ENCODE results near the gene NBAS.
A peak's percentile ranks its signal among the peaks of the same experiment; 100 is the strongest.

The NBAS gene

DNA sequence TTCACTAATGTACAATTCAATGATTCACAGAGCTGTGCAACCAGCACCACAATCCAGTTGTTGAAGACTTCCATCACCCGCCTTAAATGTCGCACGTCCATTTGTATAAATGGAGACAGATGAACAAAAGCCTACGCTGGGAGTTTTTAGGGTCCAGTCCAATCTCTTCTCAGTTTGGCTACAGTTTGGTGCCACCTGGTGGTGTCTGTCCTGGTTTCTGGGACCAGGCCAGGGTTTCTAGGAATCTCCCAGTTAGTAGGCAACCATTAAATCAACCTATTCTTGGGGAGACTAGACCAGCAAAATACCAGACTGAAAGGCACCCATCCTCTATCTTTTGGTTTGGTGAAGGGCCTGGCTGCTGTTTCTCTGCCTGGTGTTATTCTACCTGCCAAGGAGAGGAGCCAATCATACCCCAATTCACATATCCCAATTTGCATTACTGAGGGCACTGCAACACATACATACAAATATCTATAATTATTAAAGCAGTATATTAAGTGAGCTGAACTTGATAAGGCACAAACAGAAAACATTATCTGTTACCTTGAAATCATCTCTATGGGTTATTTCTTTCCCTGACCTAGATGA lies 27.3 kb upstream of the NBAS start:
- DNase-seq: peak; percentile 59

DNA sequence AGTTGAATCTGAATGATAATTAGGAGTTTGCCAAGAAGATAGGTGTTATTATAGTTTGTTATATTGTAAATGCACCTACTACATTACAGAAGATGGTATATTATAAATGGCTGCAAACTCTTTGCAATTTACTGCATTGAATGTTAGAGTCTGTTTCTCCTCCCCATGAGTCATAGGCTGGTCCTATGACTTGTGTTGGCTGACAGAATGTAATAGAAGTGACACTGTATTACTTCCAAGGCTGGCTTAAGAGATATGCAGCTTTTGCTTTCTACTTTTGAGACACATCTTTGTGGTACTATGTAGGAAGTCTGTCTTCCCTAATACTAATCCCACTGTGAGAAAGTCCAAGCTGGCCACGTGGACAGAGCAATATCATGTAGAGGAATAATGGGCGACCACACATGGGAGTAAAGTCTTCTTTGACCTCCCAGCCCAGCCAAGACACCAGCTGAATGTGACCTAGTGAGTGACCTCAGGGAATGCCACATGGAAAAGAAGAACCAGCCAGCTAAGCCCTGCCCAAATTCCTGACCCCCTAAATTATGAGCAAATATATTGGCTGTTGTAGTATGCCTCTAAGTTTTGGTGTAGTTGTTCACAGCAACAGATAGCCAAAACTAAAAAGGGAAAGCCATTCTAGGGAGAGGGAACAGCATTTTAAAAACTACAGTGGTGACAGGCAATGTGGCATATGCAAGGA lies 23.8 kb upstream of the NBAS start:
- no peak for DNase-seq

DNA sequence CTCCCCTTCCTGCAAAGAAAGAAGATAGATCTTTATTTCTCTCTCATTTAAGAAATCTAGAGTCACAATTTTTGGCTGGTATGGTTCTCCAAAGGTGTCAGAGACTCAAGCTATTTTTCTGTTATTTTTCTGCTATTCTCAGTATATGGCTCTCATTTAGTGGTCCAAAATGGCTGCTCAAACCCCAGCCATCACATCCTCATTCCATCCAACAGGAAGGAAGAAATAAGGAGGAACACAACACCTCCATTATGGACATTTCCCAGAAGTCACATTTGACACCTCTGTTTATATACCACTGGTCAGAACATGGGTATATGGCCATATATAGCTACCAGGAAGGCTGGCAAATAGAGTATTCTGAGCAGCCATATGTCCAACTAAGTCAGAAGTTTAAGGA lies 23.2 kb upstream of the NBAS start:
- DNase-seq: no peak

DNA sequence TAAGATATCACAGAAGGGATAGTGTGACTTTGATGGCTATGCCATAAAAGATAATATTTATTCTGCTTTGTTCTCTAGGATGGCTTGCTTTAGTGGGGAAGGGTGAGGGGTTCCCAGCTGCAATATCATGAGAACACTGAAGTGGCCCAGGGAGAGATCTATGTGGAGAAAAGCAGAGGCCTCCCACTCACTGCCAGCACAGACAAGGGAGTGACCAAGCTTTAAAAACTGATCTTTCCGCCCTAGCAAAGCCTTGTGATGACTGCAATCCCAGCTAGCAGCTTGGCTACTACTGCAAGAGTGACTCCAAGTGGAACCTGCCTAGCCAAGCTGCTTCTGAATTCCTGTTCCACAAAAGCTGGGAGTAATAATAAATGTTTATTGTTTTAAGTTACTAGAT lies 22.7 kb upstream of the NBAS start:
- DNase-seq: no peak

DNA sequence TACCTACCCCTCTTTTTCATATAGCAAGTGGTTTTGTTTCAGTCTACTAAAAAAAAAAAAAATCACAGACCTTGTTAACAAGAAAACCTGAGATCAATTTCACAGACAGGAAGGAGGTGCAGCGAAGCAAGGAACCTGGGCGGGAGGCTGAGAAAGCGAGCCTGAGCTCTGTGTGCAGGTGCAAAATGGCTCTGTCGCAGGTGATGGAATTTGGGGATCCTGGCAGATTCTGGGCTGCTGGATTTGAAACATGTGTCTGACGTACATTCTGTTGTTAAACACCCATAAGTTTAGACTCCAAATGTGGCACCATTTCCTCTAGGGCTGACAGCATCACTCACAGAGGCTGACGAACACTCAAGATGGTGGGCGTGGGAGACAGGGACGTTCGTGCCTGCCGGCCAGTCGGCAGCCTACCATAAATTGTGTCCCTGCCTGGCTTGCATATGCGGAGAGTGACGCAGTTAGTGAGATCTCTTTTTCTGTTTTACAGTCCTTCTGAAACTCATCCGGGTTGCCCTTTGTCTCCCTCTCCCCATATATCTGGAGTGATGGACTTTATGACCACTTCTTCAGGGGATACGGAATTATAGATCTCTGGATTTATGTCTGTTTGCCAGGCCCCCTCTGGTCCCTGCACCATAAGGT lies 21.7 kb upstream of the NBAS start:
- DNase-seq: no peak

DNA sequence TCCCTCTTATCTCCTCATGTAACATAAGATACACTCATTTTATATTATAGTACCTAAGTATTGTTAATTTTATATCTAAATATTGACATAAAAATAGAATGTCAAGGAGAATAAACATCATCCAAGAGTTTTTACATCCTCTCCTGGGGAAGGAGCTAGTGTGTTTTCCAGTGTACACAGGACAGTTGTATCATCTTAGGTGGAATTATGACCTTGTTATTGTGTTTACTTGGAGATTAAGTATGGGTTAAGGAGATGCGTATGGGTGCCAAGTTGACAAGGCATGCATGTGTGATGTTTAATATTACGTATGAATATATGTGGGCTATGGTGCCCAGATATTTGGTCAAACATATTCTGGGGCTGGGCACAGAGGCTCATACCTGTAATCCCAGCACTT lies 19.3 kb upstream of the NBAS start:
- no peak for DNase-seq

DNA sequence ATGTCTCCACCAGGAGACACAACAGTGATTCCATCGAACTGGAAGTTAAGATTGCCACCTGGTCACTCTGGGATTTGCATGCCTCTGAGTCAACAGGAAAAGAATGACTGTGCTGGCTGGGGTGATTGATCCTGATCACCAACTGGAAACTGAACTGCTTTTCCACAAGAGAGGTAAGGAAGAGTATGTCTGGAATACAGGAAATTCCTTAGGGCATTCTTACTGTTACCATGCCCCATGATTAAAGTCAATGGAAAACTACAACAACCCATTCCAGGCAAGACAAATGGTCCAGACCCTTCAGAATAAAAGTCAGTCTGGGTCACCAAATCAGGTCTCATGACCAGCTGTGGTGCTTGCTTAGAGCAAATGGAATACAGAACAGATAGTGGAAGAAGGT lies 18.5 kb upstream of the NBAS start:
- DNase-seq: no peak

DNA sequence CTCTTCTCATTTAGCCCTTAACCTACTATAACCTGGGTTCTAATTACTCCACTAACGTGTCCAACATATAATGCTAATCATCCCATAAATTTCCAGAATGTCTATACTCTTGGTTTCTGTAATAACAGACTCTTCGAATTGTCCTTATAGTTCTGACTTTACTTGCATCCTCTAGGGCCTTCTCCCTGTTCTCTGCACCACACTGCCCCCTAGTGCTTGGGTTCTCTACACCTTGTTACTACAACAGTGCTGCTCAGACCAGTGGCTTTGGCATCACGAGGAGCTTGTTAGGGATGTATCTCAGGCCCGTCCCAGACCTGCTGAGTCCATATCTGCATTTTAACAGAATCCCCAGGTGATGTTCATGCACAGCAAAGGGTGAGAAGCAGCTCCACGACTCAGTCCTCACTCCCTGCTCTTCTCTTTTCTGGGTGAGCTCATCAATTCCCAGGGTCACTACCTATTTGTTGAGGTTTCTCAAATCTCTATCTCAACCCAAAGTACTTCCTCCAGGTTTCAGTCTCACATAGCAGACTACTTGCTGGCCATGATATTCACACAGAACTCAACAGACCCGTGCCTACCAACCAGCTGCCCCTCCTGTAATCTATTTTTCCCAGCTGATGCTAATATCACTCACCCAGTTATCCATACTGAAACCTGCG lies 16.1 kb upstream of the NBAS start:
- peak; percentile 94 for DNase-seq

DNA sequence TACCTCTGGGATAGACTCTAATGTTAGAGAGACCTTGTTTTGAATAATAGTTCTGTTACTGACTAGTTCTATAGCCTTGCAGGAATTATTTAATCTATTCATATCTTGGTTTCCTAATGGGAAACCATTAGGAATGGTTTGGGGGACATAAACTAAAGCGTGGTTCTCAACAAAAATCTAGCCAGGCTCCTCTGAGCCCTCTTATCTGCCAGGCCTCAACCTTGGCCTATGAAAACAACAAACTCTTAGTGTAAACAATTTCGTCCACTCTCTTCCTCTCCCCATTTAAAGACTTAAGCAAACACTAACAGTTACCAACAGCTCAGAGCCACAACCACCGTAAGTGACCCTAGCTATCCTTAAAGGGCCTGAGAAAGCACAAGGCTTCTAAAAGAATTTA lies 10.6 kb upstream of the NBAS start:
- no peak for DNase-seq

DNA sequence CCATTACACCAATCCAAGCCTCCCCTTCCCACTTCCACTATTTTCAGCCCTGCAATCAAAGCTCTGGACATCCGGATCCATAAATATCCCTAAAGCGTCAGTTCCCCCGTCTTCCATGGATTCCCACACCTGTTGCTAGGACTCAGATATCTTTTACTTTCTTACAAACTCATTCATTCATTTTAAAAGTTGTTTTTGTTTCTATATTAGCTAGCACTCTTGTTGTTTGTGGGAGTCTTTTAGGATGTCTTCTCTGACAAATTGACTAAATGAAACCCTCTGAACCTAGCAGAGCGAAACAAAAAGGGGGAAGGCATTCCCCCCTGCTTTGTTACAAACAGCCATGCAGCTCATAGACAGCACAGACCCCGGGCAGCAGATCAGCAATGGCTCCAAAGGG lies 9.0 kb upstream of the NBAS start:
- no peak for DNase-seq

DNA sequence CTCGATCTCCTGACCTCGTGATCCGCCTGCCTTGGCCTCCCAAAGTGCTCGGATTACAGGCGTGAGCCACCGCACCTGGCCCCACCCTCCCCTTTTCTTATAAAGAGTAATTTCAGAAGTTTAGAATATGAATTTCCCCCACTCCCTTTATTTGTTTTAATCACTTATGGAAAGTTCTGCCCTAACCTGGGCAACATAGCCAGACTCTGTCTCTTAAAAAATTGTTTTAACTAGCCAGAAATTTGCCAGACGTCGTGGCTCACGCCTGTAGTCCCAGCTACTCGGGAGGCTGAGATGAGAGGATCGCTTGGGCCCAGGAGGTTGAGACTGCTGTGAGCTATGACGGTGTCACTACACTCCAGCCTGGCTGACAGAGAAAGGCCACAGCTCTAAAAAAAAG lies 7.7 kb upstream of the NBAS start:
- no peak for DNase-seq

DNA sequence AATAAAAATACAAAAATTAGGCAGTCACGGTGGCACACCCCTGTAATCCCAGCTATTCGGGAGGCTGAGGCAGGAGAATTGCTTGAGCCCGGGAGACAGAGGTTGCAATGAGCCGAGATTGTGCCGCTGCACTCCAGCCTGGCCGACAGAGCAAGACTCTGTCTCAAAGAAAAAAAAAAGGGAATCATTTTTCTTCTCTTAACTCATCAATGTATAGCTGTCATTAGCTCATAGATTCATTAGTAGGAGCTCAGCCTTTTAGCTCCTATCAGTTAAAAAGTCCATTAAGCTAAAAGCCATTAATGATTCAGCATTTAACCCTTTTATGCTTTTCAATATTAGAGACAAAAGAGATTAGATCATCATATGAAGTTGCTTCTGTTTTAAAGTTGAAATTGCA lies 5.8 kb upstream of the NBAS start:
- DNase-seq: no peak

DNA sequence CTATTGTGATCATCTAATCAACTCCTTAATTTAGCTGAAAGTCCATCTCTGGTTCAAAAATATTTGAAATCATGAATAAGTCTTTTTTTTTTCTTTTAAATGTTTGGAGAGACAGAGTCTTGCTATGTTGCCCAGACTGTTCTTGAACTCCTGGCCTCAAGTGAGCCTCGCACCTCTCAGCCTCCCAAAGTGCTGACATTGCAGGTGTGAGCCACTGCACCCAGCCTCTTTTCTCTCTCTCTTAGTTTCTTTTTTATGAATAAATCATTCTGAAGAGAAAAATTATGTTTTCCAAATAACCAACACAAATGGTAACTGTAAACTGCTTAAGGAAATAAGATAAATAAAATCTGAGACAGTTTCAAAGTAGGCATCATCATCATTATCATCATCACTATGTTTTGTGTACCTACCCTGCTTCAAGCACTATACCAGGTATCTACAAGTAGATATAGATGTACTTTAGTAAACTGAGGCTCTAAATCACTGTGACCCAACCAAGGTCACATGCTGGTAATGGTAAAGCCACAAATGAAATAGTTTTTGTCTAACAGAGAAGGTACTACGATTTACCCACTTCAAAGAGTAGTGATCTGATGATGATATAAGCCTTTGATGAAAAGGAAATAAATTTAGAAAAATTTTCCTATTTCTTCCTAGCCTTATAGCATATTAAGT lies 5.0 kb upstream of the NBAS start:
- DNase-seq: no peak

DNA sequence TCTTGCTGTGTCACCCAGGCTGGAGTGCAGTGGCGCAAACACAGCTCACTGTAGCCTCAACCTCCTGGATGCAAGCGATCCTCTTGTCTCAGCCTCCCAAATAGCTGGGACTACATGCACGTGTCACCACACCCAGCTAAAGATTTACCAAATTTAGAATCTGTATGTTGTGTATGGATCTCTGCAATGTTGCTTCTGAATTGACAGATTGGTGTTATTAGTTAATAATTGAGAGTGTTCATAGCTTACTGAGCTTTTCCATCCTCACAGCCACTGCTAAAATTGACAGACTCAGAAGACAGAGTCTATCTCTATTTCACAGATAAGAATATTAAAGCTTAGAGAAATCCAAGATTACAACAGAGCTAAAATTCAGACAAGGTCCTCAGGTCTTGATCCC lies 4.3 kb upstream of the NBAS start:
- DNase-seq: no peak

DNA sequence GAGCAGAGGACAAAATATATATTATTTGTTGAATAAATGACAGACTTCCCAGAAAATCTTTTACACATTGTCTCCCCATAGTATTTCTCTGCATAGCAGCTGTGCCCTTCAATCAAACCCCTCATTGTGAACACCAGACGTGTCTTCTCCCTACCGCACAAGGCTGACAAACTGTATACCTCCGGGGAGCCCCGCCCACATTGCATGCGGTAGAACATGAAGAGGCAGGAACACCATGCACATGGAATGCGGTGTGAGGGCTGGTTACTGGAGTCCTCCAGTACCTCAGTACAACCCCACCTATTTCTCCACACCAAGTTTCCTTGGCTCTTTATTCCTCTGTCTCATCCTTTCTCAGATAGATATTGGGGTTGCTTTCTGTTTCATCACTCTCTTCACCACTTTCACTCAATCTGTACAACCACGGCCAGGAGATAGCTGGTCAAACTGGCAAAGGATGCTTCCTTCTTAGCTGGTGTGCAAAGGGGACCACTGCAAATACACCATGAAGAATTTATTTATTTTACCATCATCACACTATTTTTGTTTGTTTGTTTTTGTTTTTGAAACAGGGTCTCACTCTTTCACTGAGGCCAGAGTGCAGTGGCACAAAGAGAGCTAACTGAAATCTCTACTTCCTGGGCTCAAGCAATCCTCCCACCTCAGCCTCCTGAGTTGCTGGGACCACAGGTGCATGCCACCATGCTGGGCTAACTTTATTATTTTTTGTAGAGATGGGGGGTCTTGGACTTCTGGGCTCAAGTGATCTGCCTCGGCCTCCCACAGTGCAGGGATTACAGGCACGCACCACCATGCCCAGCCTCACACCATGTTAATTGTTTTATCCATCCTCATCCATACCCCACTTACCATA lies 2.3 kb upstream of the NBAS start:
- no peak for DNase-seq

DNA sequence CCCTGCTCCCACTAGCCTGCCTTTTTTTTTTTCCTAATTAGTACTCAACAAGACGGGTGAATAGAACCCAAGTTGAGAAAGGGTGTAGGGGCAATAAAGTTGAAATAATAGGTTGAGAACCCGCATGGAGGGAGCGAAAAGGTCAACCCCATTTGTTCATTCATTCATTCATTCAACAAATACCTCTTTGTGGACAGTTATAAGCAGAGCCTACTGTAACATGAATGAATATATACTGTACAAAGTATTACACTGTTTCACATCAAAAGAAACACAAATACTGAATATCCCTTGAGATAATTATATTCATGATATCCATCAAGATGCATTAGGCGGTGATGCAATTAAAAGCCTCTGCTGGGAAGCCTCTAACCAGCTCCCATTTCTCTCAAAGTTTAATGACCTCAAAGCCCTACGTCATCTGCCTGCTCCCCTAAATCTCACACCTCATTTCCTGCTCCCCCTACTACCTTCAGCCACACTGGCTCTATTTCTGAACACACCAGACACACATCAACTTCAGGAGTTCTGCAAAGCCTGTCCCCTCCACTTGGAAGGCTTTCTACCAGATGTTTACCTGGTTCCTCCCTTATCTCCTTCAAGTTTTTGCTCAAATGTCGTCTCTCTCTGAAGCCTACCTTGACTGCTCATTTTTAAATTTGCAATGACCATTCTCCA lies 1.4 kb upstream of the NBAS start:
- DNase-seq: no peak

DNA sequence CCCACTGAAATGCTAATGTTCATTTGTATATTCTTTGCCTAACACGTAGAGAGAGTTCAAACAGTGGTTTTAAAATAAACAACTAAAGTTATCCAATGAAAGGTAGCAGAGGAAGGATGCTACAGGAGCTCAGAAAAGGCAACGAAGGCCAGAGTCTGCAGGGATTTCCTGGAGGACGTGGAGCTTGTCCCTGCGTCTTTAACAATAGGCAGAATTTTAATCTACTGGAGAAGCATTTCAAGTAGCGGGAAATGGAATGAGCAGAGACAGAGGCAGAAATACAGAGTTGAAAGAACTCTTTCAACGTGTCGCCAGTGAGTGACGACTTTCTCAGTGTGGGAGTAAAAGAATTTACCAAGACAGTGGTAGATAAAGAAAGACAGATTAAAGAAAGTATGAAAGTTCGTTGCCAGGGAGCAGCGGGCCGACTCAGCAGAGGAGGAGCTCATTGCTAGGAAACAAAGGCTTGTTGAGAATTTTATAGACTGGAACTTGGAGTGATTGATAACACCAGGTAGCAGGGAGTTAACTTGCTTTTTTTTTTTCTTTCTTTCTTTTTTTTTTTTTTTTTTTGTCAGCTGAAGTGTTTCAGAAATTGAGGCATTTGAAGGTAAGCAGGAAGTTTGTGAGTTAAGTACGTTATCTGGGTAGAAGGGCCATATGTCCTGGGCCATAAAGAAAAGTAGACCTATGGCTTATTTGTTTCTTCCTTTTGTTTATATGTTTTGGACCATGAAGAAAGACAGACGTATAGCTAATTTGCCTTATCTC lies 625 bp upstream of the NBAS start:
- DNase-seq: peak; percentile 63

DNA sequence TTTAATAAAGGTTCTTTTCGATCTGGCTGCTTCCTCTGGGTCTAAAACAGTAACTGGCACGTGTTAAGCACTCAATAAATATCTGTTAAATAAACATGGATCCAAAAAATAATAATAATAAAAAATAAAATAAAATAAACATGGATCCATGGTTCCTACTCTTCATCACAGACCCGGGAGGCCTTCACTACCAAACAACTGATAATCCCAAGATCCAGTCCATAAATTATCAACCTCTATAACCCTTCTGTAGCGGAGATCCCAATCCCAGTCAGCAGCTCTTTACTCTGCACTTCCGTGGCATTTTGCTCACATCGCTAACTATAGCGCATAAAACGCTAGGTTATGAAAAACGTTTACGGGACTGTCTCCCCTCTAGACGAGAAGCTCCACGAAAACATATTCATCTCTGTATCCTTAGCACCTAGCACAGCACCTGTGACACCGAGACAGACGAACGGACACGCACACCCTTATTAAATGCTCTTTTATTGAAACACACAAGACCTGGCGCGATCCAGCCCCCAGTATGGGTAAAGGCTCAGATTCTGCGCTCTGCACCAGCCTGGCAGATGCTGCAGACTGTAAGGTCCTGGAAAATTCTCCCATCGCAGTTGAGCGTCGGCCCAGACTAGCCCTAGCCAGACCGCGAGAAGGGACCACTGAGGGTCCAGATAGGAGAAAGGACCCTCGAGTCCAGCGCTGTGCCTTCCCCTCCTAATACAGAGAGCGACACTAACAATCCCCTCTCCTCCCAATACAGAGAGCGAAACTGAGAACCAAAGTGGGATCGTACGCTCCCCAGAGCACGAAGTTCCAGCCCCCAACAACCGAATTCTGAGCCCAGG lies 770 bp downstream of the NBAS start:
- DNase-seq: peak; percentile 57

DNA sequence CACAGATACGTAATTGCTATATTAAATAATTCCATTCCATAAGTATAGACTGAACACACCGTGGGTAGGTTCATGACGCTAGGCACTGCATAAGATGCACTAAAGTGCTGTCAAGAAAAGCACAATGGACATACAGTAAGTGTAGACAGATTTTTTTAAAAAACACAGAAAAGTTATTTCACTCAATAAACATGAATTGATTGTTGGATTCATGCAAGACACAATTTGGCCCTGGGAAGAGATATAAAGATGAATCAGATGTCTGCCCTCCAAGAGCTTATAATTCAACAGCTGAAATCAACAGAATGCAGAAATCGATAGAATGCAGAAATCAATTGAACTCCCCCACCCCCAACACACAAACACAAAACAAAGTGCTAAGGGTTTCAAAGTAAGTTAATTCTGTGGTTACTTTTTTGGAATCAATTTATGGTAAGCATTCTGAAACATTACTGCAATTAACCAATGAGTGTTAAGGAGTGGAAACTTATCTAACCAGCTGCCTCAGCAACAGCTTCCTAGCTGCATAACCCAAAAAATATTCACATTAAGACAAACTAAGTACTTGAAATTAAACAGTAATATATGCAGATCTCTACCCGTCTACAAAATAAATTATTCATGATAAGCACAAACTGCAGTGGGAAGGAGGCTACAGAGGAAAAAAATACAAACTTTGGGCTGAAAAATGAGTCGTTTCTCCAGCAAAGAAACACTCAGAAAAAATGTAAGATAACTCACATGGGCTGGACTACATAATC lies 1.6 kb downstream of the NBAS start:
- no peak for DNase-seq
